HG03439 (cell line): ENCODE measurements around the gene DPH7.
"Not testable (repeated sequence)": the region's sequence is repeated elsewhere in the genome, so short reads cannot be mapped to it uniquely, and the experiment has no call there.

Experiments used
- ATAC-seq: cut with Tn5 transposase; IDR thresholded peaks from one replicate; pipeline ENCODE4 v1.9.1; 2021; ENCODE audit warnings: mild to moderate bottlenecking, moderate library complexity; ENCODE audit not compliant: unreplicated experiment

Gene DPH7

GRCh38 chr9:137606734-137607138 lies 28.0 kb upstream of the DPH7 start:
- no peak for ATAC-seq

- ATAC-seq = peak; percentile 13
These were observed 27.4 kb upstream of the DPH7 start for GRCh38 chr9:137606005-137606621.

- ATAC-seq = peak; percentile 66
These were observed 26.6 kb upstream of the DPH7 start, which contains the start of gene ARRDC1 for GRCh38 chr9:137605121-137606004. Gene ARRDC1, plus strand, starts transcription at chr9:137605686. Its CDS starts 32 bp downstream, at chr9:137605718.

- no peak for ATAC-seq
These were observed 25.8 kb upstream of the DPH7 start for GRCh38 chr9:137604345-137605086.

GRCh38 chr9:137603879-137604278 lies 25.2 kb upstream of the DPH7 start:
- no peak for ATAC-seq

- ATAC-seq = no peak
These were observed 23.9 kb upstream of the DPH7 start for GRCh38 chr9:137602661-137603060.

- ATAC-seq = no peak
These were observed 20.2 kb upstream of the DPH7 start for GRCh38 chr9:137598943-137599342.

GRCh38 chr9:137596577-137596976 lies 17.9 kb upstream of the DPH7 start:
- not testable (repeated sequence) for ATAC-seq

- no peak for ATAC-seq
These were observed 14.5 kb upstream of the DPH7 start for GRCh38 chr9:137593176-137593575.

- ATAC-seq = no peak
These were observed 14.0 kb upstream of the DPH7 start for GRCh38 chr9:137592767-137593166.

- ATAC-seq = peak; percentile 79
These were observed 12.0 kb upstream of the DPH7 start, which contains the start of gene ZMYND19 for GRCh38 chr9:137590469-137591383. Gene ZMYND19, minus strand, starts transcription at chr9:137590512. Its CDS starts 249 bp downstream, at chr9:137590263.

- ATAC-seq = no peak
These were observed 11.4 kb upstream of the DPH7 start for GRCh38 chr9:137590123-137590468.

- ATAC-seq = peak; percentile 32
These were observed 10.9 kb upstream of the DPH7 start for GRCh38 chr9:137589441-137590122.

- no peak for ATAC-seq
These were observed 10.2 kb upstream of the DPH7 start for GRCh38 chr9:137588891-137589290.

- ATAC-seq = no peak
These were observed 9.6 kb upstream of the DPH7 start for GRCh38 chr9:137588311-137588710.

GRCh38 chr9:137586854-137587253 lies 8.1 kb upstream of the DPH7 start:
- ATAC-seq = no peak

- ATAC-seq = no peak
These were observed 5.2 kb upstream of the DPH7 start for GRCh38 chr9:137583957-137584356.

- no peak for ATAC-seq
These were observed 4.6 kb upstream of the DPH7 start for GRCh38 chr9:137583347-137583746.

GRCh38 chr9:137582286-137582860 lies 3.6 kb upstream of the DPH7 start:
- no peak for ATAC-seq
